ENCODE data around the gene EVI2A. TPM values are rescaled to one million over a fixed set of nuclear protein-coding genes. Genes with fewer than 3 reads are reported as not detected.

EVI2A gene
- total and polyA plus RNA-seq, 2 of the 13 experiments (the other 11 are each of a cell fraction or from before 2014, with no cell fraction given), result not detected

DNA sequence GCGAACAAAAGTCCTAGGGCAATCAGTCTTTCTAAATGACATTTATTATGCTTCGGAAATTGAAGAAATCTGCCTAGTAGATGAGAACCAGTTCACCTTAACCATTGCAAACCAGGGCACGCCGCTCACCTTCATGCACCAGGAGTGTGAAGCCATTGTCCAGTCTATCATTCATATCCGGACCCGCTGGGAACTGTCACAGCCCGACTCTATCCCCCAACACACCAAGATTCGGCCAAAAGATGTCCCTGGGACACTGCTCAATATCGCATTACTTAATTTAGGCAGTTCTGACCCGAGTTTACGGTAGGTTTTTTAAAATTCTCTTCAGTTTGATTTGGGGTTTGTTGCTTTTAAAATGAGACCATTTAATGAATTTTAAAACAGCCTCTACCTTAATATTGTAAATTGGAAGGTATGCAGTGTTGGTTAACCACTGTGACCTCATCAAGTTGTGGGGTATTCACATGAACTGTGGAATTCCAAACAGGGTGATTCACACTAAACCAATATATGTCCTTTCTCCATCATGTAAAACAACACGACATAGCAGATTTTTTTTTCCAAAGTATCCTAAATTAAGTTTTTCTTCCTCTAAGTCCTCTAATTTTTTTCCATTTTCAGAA is 6.2 kb upstream of the EVI2A start:
- Histone ChIP-seq H3K4me1 (ENCODE audit: insufficient read depth, low read length) (peaks cover 8% of the 10 kb centered on the region; the same call in 1 of the 2 replicates), H3K27me3 (ENCODE audit: control insufficient read depth in 1 of 2, insufficient read depth in 2 of 2, low read length in 2 of 2) (no peaks in the 10 kb centered on the region), H3K36me3 (replicated peaks in 1 of 2; ENCODE audit: control insufficient read depth in 1 of 2, insufficient read depth in 2 of 2, low read length in 2 of 2) (peaks cover 0 to 25% of the 10 kb centered on the region in 2 experiments; a peak in 3 of 5 replicates), H3K79me2 (ENCODE audit: insufficient read depth, low read length) (no peaks in the 10 kb centered on the region), H3K27ac (ENCODE audit: extremely low read length, insufficient read depth, low read length) (no peak overlapping the region), H4K20me1 (ENCODE audit: insufficient read depth, low read length) (no peaks in the 10 kb centered on the region), H3K4me3 (replicated peaks in 1 of 3; ENCODE audit: insufficient read depth in 1 of 3, low read depth in 2 of 3, low read length in 3 of 3) (no peak overlapping the region), H2AFZ (ENCODE audit: low read length) (no peak overlapping the region), H3K4me2 (ENCODE audit: low read depth, low read length) (no peak overlapping the region), H3K9me3 (ENCODE audit: low read length) (no peaks in the 10 kb centered on the region), H3K9ac (ENCODE audit: insufficient read depth, low read depth, low read length) (no peak overlapping the region)
- POLR2A ChIA-PET, result no interaction called here
- CTCF ChIA-PET (ENCODE audit: low intra/inter-chr PET ratio, low total read pairs), result no interaction called here
- 95% methylated on average over 12 of the region's 12 CpGs for WGBS (ENCODE audit: low lambda C conversion rate)
- no peak; the same call in 2 of the 3 replicates for ATAC-seq
- peak; percentile 52 for DNase-seq (ENCODE audit: low spot score)
- no TSS peak for BruUV-seq (replicated peaks)
- FAIRE-seq, result no peak
- in situ Hi-C loops (cut with HindIII; ENCODE audit: extremely low pct_ligation_motif_present, low pct_unique_long_range_greater_than_20kb), result no loop called here
- intact Hi-C loops (cut with micrococcal nuclease; ENCODE audit: unreplicated experiment), result no loop called here
- TF ChIP-seq ATF7 (IDR thresholded peaks at IDR 0.05) (0 out of 2 replicates have a peak, but pooled peaks have one; percentile 14), ATF7 (CRISPR knock-in tag; IDR thresholded peaks at IDR 0.05) (no peak), MAFK (conservative IDR thresholded peaks at IDR 0.05 in 1 of 2, IDR thresholded peaks at IDR 0.05 in 1 of 2; ENCODE audit: low read length in 2 of 2) (peak; percentile 32 to 40; a peak in 3 of 4 replicates), ZNF441 (CRISPR knock-in tag; IDR thresholded peaks at IDR 0.05; ENCODE audit: borderline replicate concordance) (no peak), MAFF (IDR thresholded peaks at IDR 0.05; ENCODE audit: low read depth, low read length) (0 out of 2 replicates have a peak, but pooled peaks have one; percentile 34)

DNA sequence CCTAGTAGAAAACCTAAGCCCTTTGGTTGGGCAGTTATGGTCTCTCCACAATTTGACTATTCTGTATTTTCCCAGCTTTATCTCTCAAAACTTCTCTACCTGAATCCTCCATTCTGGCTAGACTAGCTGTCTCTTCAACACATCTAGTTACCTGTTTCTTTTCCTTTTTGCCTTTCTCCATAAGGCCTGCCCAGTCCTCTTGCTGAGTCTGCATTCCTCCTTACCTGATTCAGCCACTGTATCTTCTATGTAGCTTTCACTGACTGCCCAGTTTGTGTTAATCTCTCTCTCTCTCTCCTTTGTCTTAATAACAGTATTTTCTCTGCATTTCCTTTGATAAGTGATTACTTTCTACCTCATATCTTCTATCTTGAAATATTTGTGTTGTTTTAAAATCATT is 2.1 kb upstream of the EVI2A start:
- H3K79me2 ChIP-seq (ENCODE audit: insufficient read depth, low read length), result no peaks in the 10 kb centered on the region
- H3K4me3 ChIP-seq (replicated peaks in 1 of 3; ENCODE audit: insufficient read depth in 1 of 3, low read depth in 2 of 3, low read length in 3 of 3), result no peak overlapping the region
- H4K20me1 ChIP-seq (ENCODE audit: insufficient read depth, low read length), result no peaks in the 10 kb centered on the region
- H3K9ac ChIP-seq (ENCODE audit: insufficient read depth, low read depth, low read length), result no peak overlapping the region
- H3K9me3 ChIP-seq (ENCODE audit: low read length), result no peaks in the 10 kb centered on the region
- H3K4me2 ChIP-seq (ENCODE audit: low read depth, low read length), result no peak overlapping the region
- POLR2A ChIA-PET, result no interaction called here
- TF ChIP-seq SKIL (CRISPR knock-in tag; IDR thresholded peaks at IDR 0.05; ENCODE audit: borderline replicate concordance) (no peak), MAFK (conservative IDR thresholded peaks at IDR 0.05 in 1 of 2, IDR thresholded peaks at IDR 0.05 in 1 of 2; ENCODE audit: low read length in 2 of 2) (peak; percentile 24 to 25; a peak in 2 of 4 replicates), DMTF1 (CRISPR knock-in tag; IDR thresholded peaks at IDR 0.05) (no peak)
- peaks cover 8% of the 10 kb centered on the region; the same call in 1 of the 2 replicates for H3K4me1 ChIP-seq (ENCODE audit: insufficient read depth, low read length)
- no peak overlapping the region for H3K27ac ChIP-seq (ENCODE audit: extremely low read length, insufficient read depth, low read length)
- ATAC-seq (no peak), DNase-seq (ENCODE audit: low spot score) (no peak), FAIRE-seq (no peak)
- no TSS peak for BruUV-seq (replicated peaks)
- peaks cover 0 to 16% of the 10 kb centered on the region in 2 experiments; a peak in 3 of 5 replicates for H3K36me3 ChIP-seq (replicated peaks in 1 of 2; ENCODE audit: control insufficient read depth in 1 of 2, insufficient read depth in 2 of 2, low read length in 2 of 2)
- CTCF ChIA-PET (ENCODE audit: low intra/inter-chr PET ratio, low total read pairs), result no interaction called here
- no peak overlapping the region for H2AFZ ChIP-seq (ENCODE audit: low read length)
- no peaks in the 10 kb centered on the region for H3K27me3 ChIP-seq (ENCODE audit: control insufficient read depth in 1 of 2, insufficient read depth in 2 of 2, low read length in 2 of 2)
- in situ Hi-C loops (cut with HindIII; ENCODE audit: extremely low pct_ligation_motif_present, low pct_unique_long_range_greater_than_20kb) (no loop called here), intact Hi-C loops (cut with micrococcal nuclease; ENCODE audit: unreplicated experiment) (no loop called here)

All from HepG2 (cell line).